Neural cell (in vitro differentiated cells): ENCODE results near the gene AVEN. TPM values are rescaled to one million over a fixed set of nuclear protein-coding genes. Genes with fewer than 3 reads are reported as not detected.
A peak's percentile ranks its signal among the peaks of the same experiment; 100 is the strongest.
"Not testable (repeated sequence)": the region's sequence is repeated elsewhere in the genome, so short reads cannot be mapped to it uniquely, and the experiment has no call there.

Source experiments
- H2AFZ ChIP-seq: fragments of 200-600, 300-800 bp; sonication (generic), shearing (Covaris generic); 2 replicates; pipeline ENCODE4 v1.6.0; 2014; ENCODE audit warnings: low read depth, mild to moderate bottlenecking, antibody characterized with exemption, low read length, moderate library complexity
- H3F3A ChIP-seq: fragments of 200-600 bp; shearing (Covaris generic); 2 replicates; pipeline ENCODE4 v1.6.1; 2016; ENCODE audit warnings: mild to moderate bottlenecking, moderate library complexity, mixed read lengths, antibody characterized with exemption, low read length; ENCODE audit not compliant: insufficient read depth, poor library complexity, severe bottlenecking
- H3K27ac ChIP-seq: fragments of 200-600, 300-800 bp; sonication (generic), shearing (Covaris generic); 2 replicates; pipeline ENCODE4 v1.5.1; 2014; ENCODE audit warnings: mild to moderate bottlenecking, low read length, moderate library complexity
- H3K27me3 ChIP-seq: fragments of 300-800, 200-600 bp; sonication (generic), shearing (Covaris generic); 2 replicates; pipeline ENCODE4 v1.6.0; 2014; ENCODE audit warnings: mild to moderate bottlenecking, low read depth, low read length, moderate library complexity; ENCODE audit not compliant: insufficient read depth
- H3K36me3 ChIP-seq: fragments of 300-800, 200-600 bp; sonication (generic), shearing (Covaris generic); 2 replicates; pipeline ENCODE4 v1.5.1; 2014; ENCODE audit warnings: mild to moderate bottlenecking, antibody characterized with exemption, low read length, moderate library complexity; ENCODE audit not compliant: insufficient read depth
- H3K4me2 ChIP-seq: fragments of 300-800, 200-600 bp; sonication (generic), shearing (Covaris generic); 2 replicates; pipeline ENCODE4 v1.6.0; 2014; ENCODE audit warnings: mild to moderate bottlenecking, low read length
- H3K4me3 ChIP-seq: fragments of 300-800, 200-600 bp; sonication (generic), shearing (Covaris generic); 2 replicates; pipeline ENCODE4 v1.5.1; 2014; ENCODE audit warnings: mild to moderate bottlenecking, low read length, moderate library complexity
- H3K79me2 ChIP-seq: fragments of 200-600 bp; shearing (Covaris generic); replicated peaks from 2 replicates; pipeline ENCODE4 v1.6.0; 2014; ENCODE audit warnings: mild to moderate bottlenecking, low read length, moderate library complexity; ENCODE audit not compliant: insufficient read depth
- H3K9ac ChIP-seq: fragments of 300-800, 200-600 bp; sonication (generic), shearing (Covaris generic); 2 replicates; pipeline ENCODE4 v1.6.1; 2016; ENCODE audit warnings: mild to moderate bottlenecking, low read length, mixed read lengths
- H3K9me2 ChIP-seq: fragments of 200-600 bp; shearing (Covaris generic); 2 replicates; pipeline ENCODE4 v1.6.1; 2016; ENCODE audit warnings: mild to moderate bottlenecking, low read length, mixed read lengths; ENCODE audit not compliant: insufficient read depth
- H3K9me3 ChIP-seq: fragments of 200-600, 300-800 bp; sonication (generic), shearing (Covaris generic); 2 replicates; pipeline ENCODE4 v1.6.1; 2016; ENCODE audit warnings: mild to moderate bottlenecking, mixed run types, low read length, moderate library complexity, mixed read lengths
- H4K20me1 ChIP-seq: fragments of 200-600 bp; shearing (Covaris generic); 2 replicates; pipeline ENCODE4 v1.6.1; 2016; ENCODE audit warnings: mild to moderate bottlenecking, mixed run types; ENCODE audit not compliant: insufficient read depth
- EP300 ChIP-seq: fragments of 450-650 bp; conservative IDR thresholded peaks from 2 replicates; pipeline ENCODE4 v1.6.1; 2014; ENCODE audit warnings: antibody characterized with exemption, mild to moderate bottlenecking, moderate library complexity; ENCODE audit not compliant: poor library complexity, severe bottlenecking
- MXI1 ChIP-seq: fragments of 450-650 bp; conservative IDR thresholded peaks from 2 replicates; pipeline ENCODE4 v1.6.1; 2014; ENCODE audit warnings: antibody characterized with exemption, mild to moderate bottlenecking; ENCODE audit not compliant: poor library complexity, severe bottlenecking
- POLR2AphosphoS5 ChIP-seq: IDR thresholded peaks from 2 replicates; pipeline ENCODE4 v1.6.1; 2012
- TAF1 ChIP-seq: IDR thresholded peaks from 2 replicates; pipeline ENCODE4 v1.6.1; 2012; ENCODE audit warnings: low read depth
- polyA plus RNA-seq: library from polyadenylated mRNA; depleted of rRNA; stranded (reverse); fragments of >200 nt; gene quantifications from 2 replicates; pipeline ENCODE4 v1.2.3, GENCODE V29; 2014
- TF ChIP-seq, protein P1 (sequence below): IDR thresholded peaks from 2 replicates; pipeline ENCODE4 v1.6.1; 2012; ENCODE audit warnings: borderline replicate concordance

Gene AVEN
- polyA plus RNA-seq, 1 donor from 2014 or later, result 14.1 TPM

DNA sequence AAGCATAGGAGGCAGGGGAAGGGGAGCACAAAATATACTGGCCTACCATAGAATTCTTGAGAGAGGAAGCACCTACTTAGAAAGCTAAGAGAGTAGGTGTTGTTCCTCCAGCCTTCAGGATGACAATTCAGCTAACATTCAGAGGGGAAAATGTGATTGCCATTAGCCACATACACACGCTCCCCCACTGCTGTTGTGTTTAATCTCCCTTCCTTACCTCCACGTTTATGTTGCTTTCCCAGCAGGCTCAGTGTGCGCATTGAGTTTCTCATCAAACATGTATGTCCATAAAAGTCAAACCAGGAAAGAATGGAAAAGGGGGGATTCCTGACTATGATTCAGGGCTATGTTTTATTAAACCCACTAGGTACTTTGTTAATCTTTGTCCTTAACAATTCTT, 215.9 kb downstream of the AVEN start:
- H3K36me3 ChIP-seq, result no peaks in the 10 kb centered on the region
- no peak overlapping the region for H3K4me2 ChIP-seq
- H3K9me3 ChIP-seq, result no peaks in the 10 kb centered on the region
- H3K79me2 ChIP-seq, result no peaks in the 10 kb centered on the region
- H2AFZ ChIP-seq, result no peak overlapping the region
- no peaks in the 10 kb centered on the region for H4K20me1 ChIP-seq
- H3K9me2 ChIP-seq, result no peaks in the 10 kb centered on the region
- no peak overlapping the region for H3K9ac ChIP-seq
- no peak overlapping the region for H3K27ac ChIP-seq
- H3F3A ChIP-seq, result no peaks in the 10 kb centered on the region
- no peak overlapping the region for H3K4me3 ChIP-seq
- TF ChIP-seq POLR2AphosphoS5 (peak; percentile 12), TAF1 (no peak)
- H3K27me3 ChIP-seq, result no peaks in the 10 kb centered on the region

DNA sequence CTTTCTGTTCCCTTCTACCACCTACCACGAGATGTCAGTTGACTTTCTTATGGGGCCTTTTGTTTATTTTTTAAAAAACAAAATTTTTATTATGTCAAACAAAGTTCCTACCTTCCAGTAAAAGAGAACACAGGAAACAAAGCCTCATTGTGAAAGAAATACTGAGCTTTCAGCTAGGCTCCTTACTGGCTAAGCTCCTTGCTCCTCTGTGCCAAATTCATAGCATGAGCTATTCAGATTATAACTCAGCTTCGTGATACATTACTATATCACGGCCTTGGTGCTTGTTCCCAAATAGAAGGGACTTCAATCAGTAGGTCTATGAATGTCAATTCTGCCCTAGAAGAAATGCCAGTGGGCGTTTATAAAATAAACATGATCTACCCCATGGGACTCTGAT, 216.5 kb downstream of the AVEN start:
- Histone ChIP-seq H3K9ac (no peak overlapping the region), H2AFZ (no peak overlapping the region), H3K79me2 (no peaks in the 10 kb centered on the region), H3K36me3 (no peaks in the 10 kb centered on the region), H3K27ac (no peak overlapping the region), H3K4me2 (no peak overlapping the region), H3K27me3 (no peaks in the 10 kb centered on the region), H4K20me1 (no peaks in the 10 kb centered on the region), H3K9me3 (no peaks in the 10 kb centered on the region), H3K9me2 (no peaks in the 10 kb centered on the region), H3F3A (no peaks in the 10 kb centered on the region), H3K4me3 (no peak overlapping the region)
- TF ChIP-seq EP300, result no peak
- TF ChIP-seq, protein P1, sequence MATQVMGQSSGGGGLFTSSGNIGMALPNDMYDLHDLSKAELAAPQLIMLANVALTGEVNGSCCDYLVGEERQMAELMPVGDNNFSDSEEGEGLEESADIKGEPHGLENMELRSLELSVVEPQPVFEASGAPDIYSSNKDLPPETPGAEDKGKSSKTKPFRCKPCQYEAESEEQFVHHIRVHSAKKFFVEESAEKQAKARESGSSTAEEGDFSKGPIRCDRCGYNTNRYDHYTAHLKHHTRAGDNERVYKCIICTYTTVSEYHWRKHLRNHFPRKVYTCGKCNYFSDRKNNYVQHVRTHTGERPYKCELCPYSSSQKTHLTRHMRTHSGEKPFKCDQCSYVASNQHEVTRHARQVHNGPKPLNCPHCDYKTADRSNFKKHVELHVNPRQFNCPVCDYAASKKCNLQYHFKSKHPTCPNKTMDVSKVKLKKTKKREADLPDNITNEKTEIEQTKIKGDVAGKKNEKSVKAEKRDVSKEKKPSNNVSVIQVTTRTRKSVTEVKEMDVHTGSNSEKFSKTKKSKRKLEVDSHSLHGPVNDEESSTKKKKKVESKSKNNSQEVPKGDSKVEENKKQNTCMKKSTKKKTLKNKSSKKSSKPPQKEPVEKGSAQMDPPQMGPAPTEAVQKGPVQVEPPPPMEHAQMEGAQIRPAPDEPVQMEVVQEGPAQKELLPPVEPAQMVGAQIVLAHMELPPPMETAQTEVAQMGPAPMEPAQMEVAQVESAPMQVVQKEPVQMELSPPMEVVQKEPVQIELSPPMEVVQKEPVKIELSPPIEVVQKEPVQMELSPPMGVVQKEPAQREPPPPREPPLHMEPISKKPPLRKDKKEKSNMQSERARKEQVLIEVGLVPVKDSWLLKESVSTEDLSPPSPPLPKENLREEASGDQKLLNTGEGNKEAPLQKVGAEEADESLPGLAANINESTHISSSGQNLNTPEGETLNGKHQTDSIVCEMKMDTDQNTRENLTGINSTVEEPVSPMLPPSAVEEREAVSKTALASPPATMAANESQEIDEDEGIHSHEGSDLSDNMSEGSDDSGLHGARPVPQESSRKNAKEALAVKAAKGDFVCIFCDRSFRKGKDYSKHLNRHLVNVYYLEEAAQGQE, result no peak
- no peak for TF ChIP-seq MXI1

GRCh38 chr15:33819499-33819898, 219.5 kb downstream of the AVEN start:
- H2AFZ ChIP-seq, H3K27me3 ChIP-seq, H3K9me2 ChIP-seq, H3K27ac ChIP-seq, H3K36me3 ChIP-seq, H3K4me2 ChIP-seq, H3K79me2 ChIP-seq, H3K9me3 ChIP-seq, H3K4me3 ChIP-seq, H3K9ac ChIP-seq, H4K20me1 ChIP-seq, H3F3A ChIP-seq: not testable (repeated sequence)

Other genes with a start within 250 kb of the AVEN start
- 0.10 and 3.9 TPM in 2 replicates for gene CHRM5, start 70.7 kb downstream of the AVEN start, polyA plus RNA-seq
- gene EMC7, start 62.7 kb upstream of the AVEN start, polyA plus RNA-seq, result 65.7 and 69.6 TPM in 2 replicates
- gene PGBD4, start 62.9 kb upstream of the AVEN start, polyA plus RNA-seq, result 1.2 and 2.4 TPM in 2 replicates
- 140 and 158 TPM in 2 replicates for gene KATNBL1, start 170.9 kb upstream of the AVEN start, polyA plus RNA-seq
- 238 and 240 TPM in 2 replicates for gene EMC4, start 185.8 kb upstream of the AVEN start, polyA plus RNA-seq